Thyroid gland (tissue), 4 donors: ENCODE measurements around the gene ACSM3. TPM values are rescaled to one million over a fixed set of nuclear protein-coding genes. Genes with fewer than 3 reads are reported as not detected.
"Not testable (repeated sequence)": the region's sequence is repeated elsewhere in the genome, so short reads cannot be mapped to it uniquely, and the experiment has no call there.

Source experiments
- DNase-seq, 2 donors: peaks; one replicate each; pipeline ENCODE4 v3.0.0-alpha.2; 2019
- H3K27ac ChIP-seq, 3 donors: fragments of 200-600 bp; sonication (generic); 1 replicate in 2 of 3; 2 replicates in 1 of 3; pipeline ENCODE4 v1.5.1; 2016 to 2019; ENCODE audit warnings: mild to moderate bottlenecking in 1 of 3, moderate library complexity in 1 of 3
- H3K27me3 ChIP-seq: fragments of 200-600 bp; sonication (generic); one replicate; pipeline ENCODE4 v1.5.1; 2019
- H3K36me3 ChIP-seq, 2 donors: fragments of 200-600 bp; sonication (generic); one replicate each; pipeline ENCODE4 v1.5.1; 2016 to 2019
- H3K4me1 ChIP-seq, 2 donors: fragments of 200-600 bp; sonication (generic); one replicate each; pipeline ENCODE4 v1.5.1; 2017 to 2019
- H3K4me3 ChIP-seq, 3 donors: fragments of 200-600 bp; sonication (generic); replicated peaks in 1 of 3; 1 replicate in 2 of 3; 2 replicates in 1 of 3; pipeline ENCODE4 v1.5.1; 2016; ENCODE audit warnings: mild to moderate bottlenecking in 1 of 3
- H3K9me3 ChIP-seq: fragments of 200-600 bp; sonication (generic); one replicate; pipeline ENCODE4 v1.5.1; 2017
- CTCF ChIP-seq, 6 experiments: fragments of 200-600 bp in 3 of 6; fragments of 450-650 bp in 3 of 6; sonication (generic) in 3 of 6; IDR thresholded peaks; one replicate each; pipeline ENCODE4 v1.5.1; 2016 to 2019; ENCODE audit warnings: antibody characterized with exemption in 6 of 6, mild to moderate bottlenecking in 2 of 6, inconsistent platforms in 1 of 6, moderate library complexity in 1 of 6
- POLR2A ChIP-seq, 2 donors: fragments of 450-650 bp; IDR thresholded peaks; one replicate each; pipeline ENCODE4 v1.6.1; 2017; ENCODE audit warnings: antibody characterized with exemption in 2 of 2, mild to moderate bottlenecking in 2 of 2, moderate library complexity in 1 of 2
- WGBS, 2 donors: methylation state at CpG; one replicate each; pipeline ENCODE4 v1.1.5; 2017; 5-methylcytosine and 5-hydroxymethylcytosine counted together
- intact Hi-C: fragments of 100-400 bp; cut with DNase I; formaldehyde crosslinking; loops from one replicate; pipeline ENCODE4 v1.15.1; 2023
- total RNA-seq, 4 donors: library from RNA; depleted of rRNA; stranded (reverse); fragments of >200 nt; gene quantifications; one replicate each; pipeline ENCODE4 v1.2.3, GENCODE V29; 2016

The ACSM3 gene
- 1 to 10 TPM in 3 of 4 donors, not detected in 1; 1.2 to 1.7 (median 1.6) TPM for total RNA-seq

GRCh38 chr16:20763461-20764232 is at the start of gene ACSM3:
ACSM3 (plus strand) TSS chr16:20764014; CDS start chr16:20770035, 6,021 bp downstream.
- Histone ChIP-seq H3K4me3 (peak within 1 kb of the TSS in 2 of 3 donors; percentile 10 to 12), H3K4me1 (peaks cover 0 to 4% of the 10 kb centered on the region in 2 donors), H3K27me3 (no peaks in the 10 kb centered on the region), H3K9me3 (no peaks in the 10 kb centered on the region), H3K27ac (peak within 1 kb of the TSS in 1 of 3 donors; percentile 48), H3K36me3 (no peaks in the 10 kb centered on the region)
- intact Hi-C loops: no loop called here
- WGBS, 2 donors: 9 to 11% methylated on average over 10 of the region's 10 CpGs
- TF ChIP-seq POLR2A (IDR thresholded peaks at IDR 0.05) (no peak), CTCF (IDR thresholded peaks at IDR 0.05) (no peak)
- peak; percentile 59 to 63 for DNase-seq

- not testable (repeated sequence) for DNase-seq, H3K4me3 ChIP-seq
These were observed 46.1 kb upstream of the ACSM3 start for GRCh38 chr16:20717718-20718117.

GRCh38 chr16:20720251-20720650 is 43.6 kb upstream of the ACSM3 start:
- Histone ChIP-seq H3K36me3 (no peaks in the 10 kb centered on the region), H3K27ac (no peak overlapping the region), H3K4me3 (no peak overlapping the region), H3K4me1 (no peaks in the 10 kb centered on the region), H3K9me3 (no peaks in the 10 kb centered on the region), H3K27me3 (no peaks in the 10 kb centered on the region)
- TF ChIP-seq POLR2A (IDR thresholded peaks at IDR 0.05) (no peak), CTCF (IDR thresholded peaks at IDR 0.05) (no peak)
- intact Hi-C loops: no loop called here
- DNase-seq: no peak
- 97% methylated on average over 4 of the region's 4 CpGs for WGBS, 2 donors

More at GRCh38 chr16:20717718-20718117, 46.1 kb upstream of the ACSM3 start:
- intact Hi-C loops, H3K36me3 ChIP-seq, H3K9me3 ChIP-seq, H3K27ac ChIP-seq, H3K27me3 ChIP-seq, H3K4me1 ChIP-seq: not testable (repeated sequence)

GRCh38 chr16:20726661-20727060 is 37.2 kb upstream of the ACSM3 start:
- TF ChIP-seq CTCF (IDR thresholded peaks at IDR 0.05) (no peak), POLR2A (IDR thresholded peaks at IDR 0.05) (no peak)
- Histone ChIP-seq H3K27ac (no peak overlapping the region), H3K36me3 (peaks cover 0 to 3% of the 10 kb centered on the region in 2 donors), H3K27me3 (no peaks in the 10 kb centered on the region), H3K4me1 (no peaks in the 10 kb centered on the region), H3K4me3 (no peak overlapping the region), H3K9me3 (no peaks in the 10 kb centered on the region)
- no peak for DNase-seq
- intact Hi-C loops: no loop called here

GRCh38 chr16:20727181-20727580 is 36.6 kb upstream of the ACSM3 start:
- Histone ChIP-seq H3K9me3 (no peaks in the 10 kb centered on the region), H3K27me3 (no peaks in the 10 kb centered on the region), H3K4me1 (no peaks in the 10 kb centered on the region), H3K27ac (no peak overlapping the region), H3K36me3 (peaks cover 0 to 3% of the 10 kb centered on the region in 2 donors), H3K4me3 (no peak overlapping the region)
- WGBS, 2 donors: 74 to 76% methylated on average over 3 of the region's 3 CpGs
- TF ChIP-seq POLR2A (IDR thresholded peaks at IDR 0.05) (no peak), CTCF (IDR thresholded peaks at IDR 0.05) (no peak)
- no peak for DNase-seq
- intact Hi-C loops: no loop called here
